ENCODE results near the gene LARGE2.
A peak's percentile ranks its signal among the peaks of the same experiment; 100 is the strongest.

LARGE2 gene

GRCh38 chr11:45917286-45917622 is 5.2 kb upstream of the LARGE2 start:
- DNase-seq = peak in 1 of 2 experiments; percentile 52

GRCh38 chr11:45917623-45918330 is 4.7 kb upstream of the LARGE2 start, which contains the start of gene PEX16:
Gene PEX16, minus strand, starts transcription at chr11:45917877. Its CDS starts 66 bp downstream, at chr11:45917811.
- peak; percentile 98 for DNase-seq
- TF ChIP-seq GATA1 (IDR thresholded peaks at IDR 0.05; ENCODE audit: low read depth, low read length) (no peak), POLR2A (IDR thresholded peaks at IDR 0.05; ENCODE audit: low read length) (peak; percentile 84)

More at GRCh38 chr11:45917286-45917622, 5.2 kb upstream of the LARGE2 start:
- no peak for TF ChIP-seq GATA1 (IDR thresholded peaks at IDR 0.05; ENCODE audit: low read depth, low read length)
- TF ChIP-seq POLR2A (IDR thresholded peaks at IDR 0.05; ENCODE audit: low read length) = no peak

GRCh38 chr11:45918331-45918941 is 4.0 kb upstream of the LARGE2 start:
- DNase-seq = peak; percentile 68 to 73
- TF ChIP-seq POLR2A (IDR thresholded peaks at IDR 0.05; ENCODE audit: low read length) (no peak), GATA1 (IDR thresholded peaks at IDR 0.05; ENCODE audit: low read depth, low read length) (no peak)

GRCh38 chr11:45918962-45919675 is 3.3 kb upstream of the LARGE2 start:
- DNase-seq = no peak

DNA sequence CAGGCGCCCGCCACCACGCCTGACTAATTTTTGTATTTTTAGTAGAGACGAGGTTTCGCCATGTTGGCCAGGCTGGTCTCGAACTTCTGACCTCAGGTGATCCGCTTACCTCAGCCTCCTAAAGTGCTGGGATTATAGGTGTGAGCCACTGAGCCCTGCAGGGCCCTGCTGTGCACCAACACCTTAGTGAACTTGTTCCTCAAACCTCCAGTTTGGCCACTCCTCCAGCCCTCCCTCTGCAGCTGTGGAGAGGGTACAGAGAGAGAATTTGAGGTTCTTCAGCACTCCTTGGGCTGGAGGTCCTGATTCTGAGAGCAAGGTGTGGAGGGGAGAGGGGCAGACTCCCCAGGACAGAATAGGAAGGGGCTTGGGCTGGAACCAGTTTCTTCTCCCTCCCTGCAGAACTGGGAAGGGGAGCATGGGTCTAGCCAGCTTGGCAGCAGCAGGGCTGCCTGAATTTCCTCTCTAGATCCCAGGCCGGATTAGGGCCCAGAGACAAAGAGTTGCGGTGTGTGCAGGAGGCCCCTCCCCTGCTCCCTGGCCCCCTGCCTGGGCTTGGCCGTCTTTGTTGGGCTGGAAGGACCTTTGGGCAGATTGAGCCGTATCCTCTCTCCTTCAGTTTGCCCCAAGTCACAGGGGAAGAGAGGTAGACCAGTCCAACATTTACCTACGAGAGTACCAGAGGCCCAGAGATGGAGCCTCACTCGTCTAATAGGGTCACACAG is 2.5 kb upstream of the LARGE2 start:
- TF ChIP-seq GATA1 (IDR thresholded peaks at IDR 0.05; ENCODE audit: low read depth, low read length) (no peak), POLR2A (IDR thresholded peaks at IDR 0.05; ENCODE audit: low read length) (no peak)
- DNase-seq = no peak

More at GRCh38 chr11:45918962-45919675, 3.3 kb upstream of the LARGE2 start:
- TF ChIP-seq GATA1 (IDR thresholded peaks at IDR 0.05; ENCODE audit: low read depth, low read length) (no peak), POLR2A (IDR thresholded peaks at IDR 0.05; ENCODE audit: low read length) (no peak)

DNA sequence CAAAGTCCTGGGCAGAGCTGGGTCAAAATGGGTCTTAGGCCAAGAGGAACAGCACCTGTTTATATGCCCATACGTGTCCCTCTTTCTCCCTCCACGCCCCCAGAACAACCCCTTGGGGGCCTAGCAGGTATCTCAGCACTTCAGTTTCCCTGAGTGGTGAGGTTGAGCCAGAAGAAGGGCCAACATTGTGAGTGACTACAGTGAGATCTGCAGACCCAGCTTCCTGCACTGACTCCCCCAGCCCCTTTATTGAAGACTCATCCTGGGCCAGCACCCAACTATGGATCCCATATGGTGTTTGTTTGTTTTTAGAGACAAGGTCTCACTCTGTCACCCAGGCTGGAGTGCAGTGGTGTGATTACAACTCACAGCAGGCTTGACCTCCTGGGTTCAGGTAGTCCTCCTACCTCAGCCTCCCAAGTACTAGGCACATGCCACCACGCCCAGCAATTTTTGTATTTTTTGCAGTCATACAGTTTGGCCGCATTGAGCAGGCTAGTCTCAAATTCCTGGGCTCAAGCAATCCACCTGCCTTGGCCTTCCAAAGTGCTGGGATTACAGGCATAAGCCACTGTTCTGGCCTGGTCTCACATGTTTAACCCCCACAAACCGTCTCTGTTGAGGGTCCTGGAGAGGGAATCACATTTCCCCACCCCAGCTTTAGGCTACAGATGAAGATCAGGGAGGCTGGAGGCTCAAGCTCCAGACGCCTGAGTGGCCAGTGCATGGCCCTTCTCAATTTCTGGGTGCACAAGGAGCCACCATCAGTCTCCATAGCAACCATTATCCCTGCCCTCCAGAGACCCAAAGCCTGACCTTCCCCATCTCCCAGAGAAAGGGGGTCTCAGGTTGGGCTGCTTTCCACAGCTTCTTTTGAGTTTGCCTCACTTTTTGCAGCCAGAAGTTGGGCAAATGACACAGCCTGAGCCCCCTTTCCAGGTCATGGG is 1.7 kb upstream of the LARGE2 start:
- TF ChIP-seq GATA1 (IDR thresholded peaks at IDR 0.05; ENCODE audit: low read depth, low read length) = no peak
- no peak for TF ChIP-seq POLR2A (IDR thresholded peaks at IDR 0.05; ENCODE audit: low read length)
- no peak for DNase-seq

DNA sequence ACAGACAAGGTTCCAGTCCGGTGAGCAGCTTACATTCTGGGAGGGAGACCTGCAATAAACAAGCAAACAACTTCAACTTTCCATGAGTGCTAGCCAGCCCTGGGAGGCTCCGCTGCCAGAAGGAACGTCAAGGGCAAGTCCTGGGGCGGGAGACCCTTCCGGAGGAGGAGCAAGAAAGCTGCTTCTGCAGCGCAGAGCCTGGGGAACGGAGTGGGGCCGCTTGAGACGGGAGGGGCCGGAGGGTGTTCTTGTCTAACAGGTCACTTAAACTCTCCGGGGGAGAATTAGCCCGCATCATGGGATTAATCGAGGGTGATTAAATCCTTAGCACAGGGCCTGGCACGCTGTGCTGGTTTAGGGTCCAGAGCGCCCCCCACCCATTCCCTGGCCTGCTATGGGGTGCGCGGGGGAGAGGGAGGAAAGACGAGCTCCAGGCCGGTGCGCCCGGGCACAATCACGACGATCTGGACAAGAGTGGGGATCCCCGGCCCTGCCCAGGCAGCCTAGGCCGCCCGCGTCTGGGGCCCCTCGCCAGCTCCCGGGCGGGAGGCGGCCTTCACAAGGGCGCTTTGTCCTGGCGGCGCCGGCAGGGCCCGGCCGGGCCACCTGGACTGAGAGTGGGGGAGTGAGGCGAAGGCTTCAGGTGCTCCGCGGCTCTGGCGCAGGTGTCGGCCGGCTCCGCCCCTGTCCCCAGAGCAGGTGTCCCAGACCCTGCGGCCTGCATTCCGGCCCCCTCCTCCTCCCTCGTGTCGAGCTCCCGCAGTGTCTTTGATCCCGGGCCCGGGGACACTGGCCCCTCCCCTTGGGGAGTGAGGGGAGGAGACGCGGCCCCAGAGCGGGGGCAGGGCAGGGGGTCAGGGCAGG is 663 bp upstream of the LARGE2 start:
- no peak for DNase-seq
- TF ChIP-seq GATA1 (IDR thresholded peaks at IDR 0.05; ENCODE audit: low read depth, low read length) (no peak), POLR2A (IDR thresholded peaks at IDR 0.05; ENCODE audit: low read length) (no peak)

GRCh38 chr11:45924036-45924915 is 1.8 kb downstream of the LARGE2 start:
- DNase-seq = no peak
- no peak for TF ChIP-seq POLR2A (IDR thresholded peaks at IDR 0.05; ENCODE audit: low read length)
- TF ChIP-seq GATA1 (IDR thresholded peaks at IDR 0.05; ENCODE audit: low read depth, low read length) = no peak

DNA sequence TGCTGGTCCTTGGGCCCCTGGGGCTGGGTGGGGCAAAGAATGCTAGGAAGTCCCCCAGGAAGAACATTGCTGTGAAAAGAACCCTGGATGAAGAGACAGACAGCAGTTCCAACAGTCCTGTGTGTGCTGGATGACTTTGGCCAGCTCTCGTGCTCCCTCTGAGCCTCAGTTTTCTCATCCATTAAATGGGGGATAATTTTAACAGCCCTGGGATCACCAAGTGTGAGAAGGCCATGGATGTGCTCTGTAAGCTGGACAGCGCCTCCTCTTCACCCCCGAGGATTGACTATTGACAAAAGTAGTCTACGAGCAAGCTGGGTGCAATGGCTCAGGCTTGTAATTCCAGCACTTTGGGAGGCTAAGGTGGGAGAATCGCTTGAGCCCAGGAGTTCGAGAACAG is 2.5 kb downstream of the LARGE2 start:
- no peak for TF ChIP-seq POLR2A (IDR thresholded peaks at IDR 0.05; ENCODE audit: low read length)
- no peak for TF ChIP-seq GATA1 (IDR thresholded peaks at IDR 0.05; ENCODE audit: low read depth, low read length)
- DNase-seq = no peak

GRCh38 chr11:45925550-45925949 is 3.1 kb downstream of the LARGE2 start:
- TF ChIP-seq POLR2A (IDR thresholded peaks at IDR 0.05; ENCODE audit: low read length) (no peak), GATA1 (IDR thresholded peaks at IDR 0.05; ENCODE audit: low read depth, low read length) (no peak)
- no peak for DNase-seq

GRCh38 chr11:45926001-45926401 is 3.5 kb downstream of the LARGE2 start:
- TF ChIP-seq POLR2A (IDR thresholded peaks at IDR 0.05; ENCODE audit: low read length) (no peak), GATA1 (IDR thresholded peaks at IDR 0.05; ENCODE audit: low read depth, low read length) (no peak)
- no peak for DNase-seq
